IMR-90 (cell line): ENCODE measurements around the gene SRBD1.

Source experiments
- BHLHE40 ChIP-seq: fragments of 150-350 bp; IDR thresholded peaks from 2 replicates; pipeline ENCODE4 v1.6.1; 2016; ENCODE audit warnings: mild to moderate bottlenecking, low read depth, low read length
- CTCF ChIP-seq: conservative IDR thresholded peaks from 2 replicates; pipeline ENCODE4 v1.5.1; 2012; ENCODE audit warnings: mild to moderate bottlenecking, low read depth, low read length, improper control_type of control experiment
- RFX5 ChIP-seq: IDR thresholded peaks from 2 replicates; pipeline ENCODE4 v1.8.0; 2012; ENCODE audit warnings: low read depth, mild to moderate bottlenecking, low read length, moderate library complexity

GRCh38 chr2:45450634-45451033 is 160.4 kb downstream of the SRBD1 start:
- TF ChIP-seq BHLHE40 (no peak), CTCF (no peak), RFX5 (no peak)
